IMR-90 (cell line): ENCODE data around the gene TNK2. TPM values are rescaled to one million over a fixed set of nuclear protein-coding genes. Genes with fewer than 3 reads are reported as not detected.
A peak's percentile ranks its signal among the peaks of the same experiment; 100 is the strongest.

Experiments used
- ATAC-seq: fragments of 200-7000 bp; cut with Tn5 transposase; 2 replicates; pipeline ENCODE4 v1.9.1; 2020; ENCODE audit warnings: low read depth, mild to moderate bottlenecking, moderate library complexity
- BruUV-seq: library from RNA; stranded (reverse); fragments of 400-500 nt; replicated peaks from 2 replicates; lab custom pipeline; 2021; lab: Mats Ljungman, UMichigan
- CTCF ChIA-PET: fragments of 300-600 bp; formaldehyde crosslinking; extraction: SDS; loops from one replicate; lab custom pipeline; 2021; ENCODE audit warnings: antibody characterized with exemption; lab: Yijun Ruan, JAX
- POLR2A ChIA-PET: fragments of 300-600 bp; sonication (Branson Sonifier 250); formaldehyde crosslinking; loops from one replicate; lab custom pipeline; 2022; ENCODE audit warnings: antibody characterized with exemption; ENCODE audit not compliant: unreplicated experiment; lab: Charles Lee
- DNase-seq: peaks from one replicate; pipeline ENCODE4 v3.0.0; 2013
- H2AFZ ChIP-seq: replicated peaks from 2 replicates; pipeline ENCODE3; 2013; ENCODE audit warnings: low read length, mild to moderate bottlenecking; ENCODE audit not compliant: poor library complexity
- H2AK5ac ChIP-seq: 2 replicates; pipeline ENCODE4 v1.6.1; 2013; ENCODE audit warnings: low read depth, low read length, inconsistent platforms
- H2AK9ac ChIP-seq: replicated peaks from 2 replicates; pipeline ENCODE3; 2013; ENCODE audit warnings: mild to moderate bottlenecking, low read depth, low read length, moderate library complexity; ENCODE audit not compliant: poor library complexity
- H2BK120ac ChIP-seq: 2 replicates; pipeline ENCODE4 v1.6.1; 2013; ENCODE audit warnings: low read depth, low read length, inconsistent platforms
- H2BK15ac ChIP-seq: 3 replicates; pipeline ENCODE4 v1.6.1; 2013; ENCODE audit warnings: low read depth, low read length, inconsistent platforms
- H2BK20ac ChIP-seq: 2 replicates; pipeline ENCODE4 v1.6.1; 2013; ENCODE audit warnings: low read depth, mild to moderate bottlenecking, inconsistent platforms, low read length, moderate library complexity
- H2BK5ac ChIP-seq: 2 replicates; pipeline ENCODE4 v1.6.1; 2013; ENCODE audit warnings: mild to moderate bottlenecking, low read depth, low read length, inconsistent platforms; ENCODE audit not compliant: poor library complexity, severe bottlenecking
- H3K14ac ChIP-seq: replicated peaks from 2 replicates; pipeline ENCODE4 v1.6.1; 2013; ENCODE audit warnings: low read depth, low read length, inconsistent platforms
- H3K18ac ChIP-seq: 2 replicates; pipeline ENCODE4 v1.6.1; 2013; ENCODE audit warnings: low read depth, low read length, control low read depth
- H3K23ac ChIP-seq: 2 replicates; pipeline ENCODE4 v1.6.1; 2013; ENCODE audit warnings: low read depth, low read length, inconsistent platforms
- H3K27ac ChIP-seq: 2 replicates; pipeline ENCODE4 v1.5.1; 2013; ENCODE audit warnings: mild to moderate bottlenecking, control low read depth, low read length; ENCODE audit not compliant: insufficient read depth
- H3K27me3 ChIP-seq: 2 replicates; pipeline ENCODE4 v1.6.1; 2013; ENCODE audit warnings: low read length; ENCODE audit not compliant: control insufficient read depth, insufficient read depth
- H3K36me3 ChIP-seq: 2 replicates; pipeline ENCODE4 v1.6.1; 2013; ENCODE audit warnings: low read length, mixed read lengths; ENCODE audit not compliant: control insufficient read depth, insufficient read depth
- H3K4ac ChIP-seq: 2 replicates; pipeline ENCODE4 v1.6.1; 2013; ENCODE audit warnings: low read depth, low read length, inconsistent platforms
- H3K4me1 ChIP-seq: 2 replicates; pipeline ENCODE4 v1.6.1; 2013; ENCODE audit warnings: low read length, mixed read lengths; ENCODE audit not compliant: control insufficient read depth, insufficient read depth
- H3K4me2 ChIP-seq: 2 replicates; pipeline ENCODE4 v1.6.1; 2013; ENCODE audit warnings: low read depth, mild to moderate bottlenecking, control low read depth, low read length, moderate library complexity
- H3K4me3 ChIP-seq: 2 replicates; pipeline ENCODE4 v1.5.1; 2013; ENCODE audit warnings: low read depth, mild to moderate bottlenecking, control low read depth, low read length, moderate library complexity; ENCODE audit not compliant: insufficient read depth
- H3K56ac ChIP-seq: 2 replicates; pipeline ENCODE4 v1.6.1; 2013; ENCODE audit warnings: low read length, inconsistent platforms; ENCODE audit not compliant: insufficient read depth; ENCODE audit errors: extremely low read depth
- H3K79me1 ChIP-seq, 2 experiments: 2 replicates each; pipeline ENCODE4 v1.6.1; 2013; ENCODE audit warnings: low read length in 2 of 2, inconsistent platforms in 1 of 2, low read depth in 1 of 2
- H3K9ac ChIP-seq: 2 replicates; pipeline ENCODE4 v1.6.1; 2013; ENCODE audit warnings: low read depth, low read length, control low read depth
- H3K9me1 ChIP-seq: 2 replicates; pipeline ENCODE4 v1.6.1; 2013; ENCODE audit warnings: low read length, inconsistent platforms; ENCODE audit not compliant: insufficient read depth
- H3K9me3 ChIP-seq: 2 replicates; pipeline ENCODE4 v1.6.1; 2013; ENCODE audit warnings: low read length; ENCODE audit not compliant: control insufficient read depth, insufficient read depth
- H4K20me1 ChIP-seq: 2 replicates; pipeline ENCODE4 v1.6.1; 2013; ENCODE audit warnings: low read length, inconsistent platforms; ENCODE audit not compliant: insufficient read depth
- H4K5ac ChIP-seq: 2 replicates; pipeline ENCODE4 v1.6.1; 2013; ENCODE audit warnings: mild to moderate bottlenecking, low read depth, low read length, control low read depth
- H4K8ac ChIP-seq, 2 experiments: 2 replicates each; pipeline ENCODE4 v1.6.1; 2013; ENCODE audit warnings: low read depth in 2 of 2, low read length in 2 of 2, control low read depth in 1 of 2, inconsistent platforms in 1 of 2
- H4K91ac ChIP-seq: 2 replicates; pipeline ENCODE4 v1.6.1; 2013; ENCODE audit warnings: low read depth, low read length, inconsistent platforms; ENCODE audit not compliant: insufficient read depth
- BHLHE40 ChIP-seq: fragments of 150-350 bp; IDR thresholded peaks from 2 replicates; pipeline ENCODE4 v1.6.1; 2016; ENCODE audit warnings: mild to moderate bottlenecking, low read depth, low read length
- CEBPB ChIP-seq: IDR thresholded peaks from 2 replicates; pipeline ENCODE4 v1.6.1; 2012; ENCODE audit warnings: low read depth, low read length, improper control_type of control experiment
- CHD1 ChIP-seq: IDR thresholded peaks from 2 replicates; pipeline ENCODE4 v1.6.1; 2012; ENCODE audit warnings: low read depth, low read length, improper control_type of control experiment
- ELK1 ChIP-seq: fragments of 150-350 bp; IDR thresholded peaks from 2 replicates; pipeline ENCODE4 v1.6.1; 2016; ENCODE audit warnings: low read depth, mild to moderate bottlenecking, low read length, moderate library complexity, borderline replicate concordance
- FOS ChIP-seq: fragments of 150-350 bp; IDR thresholded peaks from 2 replicates; pipeline ENCODE4 v1.6.1; 2016; ENCODE audit warnings: low read depth, low read length
- MAZ ChIP-seq: IDR thresholded peaks from 2 replicates; pipeline ENCODE4 v1.6.1; 2012; ENCODE audit warnings: low read depth, mild to moderate bottlenecking, low read length, improper control_type of control experiment, moderate library complexity, borderline replicate concordance
- MXI1 ChIP-seq: IDR thresholded peaks from 2 replicates; pipeline ENCODE4 v1.6.1; 2012; ENCODE audit warnings: low read depth, mild to moderate bottlenecking, low read length, moderate library complexity, borderline replicate concordance
- NFE2L2 ChIP-seq: fragments of 150-350 bp; IDR thresholded peaks from 2 replicates; pipeline ENCODE4 v1.6.1; 2016; ENCODE audit warnings: low read depth, mild to moderate bottlenecking, low read length
- POLR2A ChIP-seq: IDR thresholded peaks from 2 replicates; pipeline ENCODE4 v1.6.1; 2012; ENCODE audit warnings: mild to moderate bottlenecking, low read depth, low read length
- RAD21 ChIP-seq: IDR thresholded peaks from 2 replicates; pipeline ENCODE4 v1.6.1; 2012; ENCODE audit warnings: low read length, improper control_type of control experiment
- RFX5 ChIP-seq: IDR thresholded peaks from 2 replicates; pipeline ENCODE4 v1.8.0; 2012; ENCODE audit warnings: low read depth, mild to moderate bottlenecking, low read length, moderate library complexity
- SMC3 ChIP-seq: fragments of 150-350 bp; IDR thresholded peaks from 2 replicates; pipeline ENCODE4 v1.6.1; 2016; ENCODE audit warnings: low read depth, mild to moderate bottlenecking, antibody characterized with exemption, low read length, moderate library complexity
- USF2 ChIP-seq: fragments of 150-350 bp; IDR thresholded peaks from 2 replicates; pipeline ENCODE4 v1.6.1; 2017; ENCODE audit warnings: mild to moderate bottlenecking, antibody characterized with exemption, low read length, low read depth
- WGBS, 2 experiments: methylation state at CpG; one replicate each; pipeline versions ENCODE4 v1.1.5 to v1.1.7; 2013; ENCODE audit warnings: missing lambda C conversion rate in 2 of 2; ENCODE audit not compliant: insufficient read length in 1 of 2; ENCODE audit errors: extremely low coverage in 2 of 2; 5-methylcytosine and 5-hydroxymethylcytosine counted together
- dilution Hi-C: fragments of 300-500 bp; cut with HindIII; formaldehyde crosslinking; loops from one replicate; pipeline ENCODE4 v1.14.3; 2018; ENCODE audit warnings: low sequenced_read_pairs; ENCODE audit not compliant: unreplicated experiment
- in situ Hi-C: fragments of 300-500 bp; cut with MboI; formaldehyde crosslinking; loops from 3 replicates; pipeline ENCODE4 v1.14.3; 2019; ENCODE audit warnings: low sequenced_read_pairs, inconsistent platforms, mixed read lengths
- intact Hi-C: fragments of 100-400 bp; cut with micrococcal nuclease; formaldehyde crosslinking; loops from 2 replicates; pipeline ENCODE4 v1.10.0; 2022
- polyA plus RNA-seq, 3 experiments: library from polyadenylated mRNA; depleted of rRNA; stranded (reverse); fragments of >200 nt; gene quantifications; 2 replicates each; pipeline ENCODE4 v1.2.3, GENCODE V29; 2012; ENCODE audit warnings: low replicate concordance in 1 of 3
- total RNA-seq: library from RNA; depleted of rRNA; stranded (reverse); fragments of >200 nt; gene quantifications from 2 replicates; pipeline ENCODE4 v1.2.3, GENCODE V29; 2012
- TF ChIP-seq, protein P1 (sequence below): conservative IDR thresholded peaks from 2 replicates; pipeline ENCODE4 v1.5.1; 2012; ENCODE audit warnings: mild to moderate bottlenecking, low read depth, low read length, improper control_type of control experiment

Gene TNK2
- total and polyA plus RNA-seq, 2 of the 4 experiments (the other 2 are of a cell fraction): 2.2 to 13.8 TPM

GRCh38 chr3:195850857-195851543, 57.4 kb downstream of the TNK2 start:
- BruUV-seq: no TSS peak
- H3K56ac ChIP-seq: no peak overlapping the region
- no peaks in the 10 kb centered on the region for H3K9me3 ChIP-seq
- H2BK15ac ChIP-seq: no peak overlapping the region
- no peak overlapping the region for H3K4me3 ChIP-seq
- H3K27me3 ChIP-seq: peaks cover 8% of the 10 kb centered on the region; the same call in 1 of the 2 replicates
- CTCF ChIA-PET: interaction anchor here (0.5 to 1.7 kb wide), 11 partner anchors 8 to 410 kb away, joined by 3 to 6 read pairs (median 4); no protein-coding TSS in a partner anchor
- in situ Hi-C loops: no loop called here
- intact Hi-C loops: loop anchor here (5.0 kb wide), 2 partner anchors 141 to 346 kb away; no protein-coding TSS in a partner anchor
- H2BK120ac ChIP-seq: no peak overlapping the region
- H3K4me1 ChIP-seq: 0 out of 2 replicates have a peak, but pooled peaks cover 2% of the 10 kb centered on the region
- no peak overlapping the region for H4K91ac ChIP-seq
- H3K4ac ChIP-seq: no peak overlapping the region
- H2AK9ac ChIP-seq: no peak overlapping the region
- H2AK5ac ChIP-seq: no peak overlapping the region
- no peak overlapping the region for H3K9ac ChIP-seq
- H3K14ac ChIP-seq: no peak overlapping the region
- no peaks in the 10 kb centered on the region for H4K20me1 ChIP-seq
- no peak overlapping the region for H4K8ac ChIP-seq
- ATAC-seq (peak; percentile 99), DNase-seq (peak; percentile 89)
- H3K9me1 ChIP-seq: peaks cover 2% of the 10 kb centered on the region; the same call in 1 of the 2 replicates
- H3K36me3 ChIP-seq: no peaks in the 10 kb centered on the region
- 42% methylated on average over 12 of the region's 31 CpGs; no CpG with 5 or more reads in 1 of the 2 experiments for WGBS, 2 experiments
- H3K79me1 ChIP-seq: no peaks in the 10 kb centered on the region
- H2BK20ac ChIP-seq: no peak overlapping the region
- dilution Hi-C loops: no loop called here
- H3K23ac ChIP-seq: no peak overlapping the region
- H3K18ac ChIP-seq: no peak overlapping the region
- peak overlapping the region; percentile 2 for H2AFZ ChIP-seq
- H2BK5ac ChIP-seq: no peak overlapping the region
- H3K27ac ChIP-seq: no peak overlapping the region
- H4K5ac ChIP-seq: no peak overlapping the region
- H3K4me2 ChIP-seq: peak overlapping the region; percentile 9; the same call in 1 of the 2 replicates
- POLR2A ChIA-PET: no interaction called here
- TF ChIP-seq FOS (no peak), CEBPB (no peak), RAD21 (peak; percentile 98), MAZ (peak; percentile 41; the same call in 1 of the 2 replicates), MXI1 (no peak), POLR2A (no peak), CHD1 (no peak), RFX5 (peak; percentile 89), SMC3 (peak; percentile 97), NFE2L2 (0 out of 2 replicates have a peak, but pooled peaks have one; percentile 2), USF2 (no peak), BHLHE40 (no peak), ELK1 (no peak)
- TF ChIP-seq, protein P1, sequence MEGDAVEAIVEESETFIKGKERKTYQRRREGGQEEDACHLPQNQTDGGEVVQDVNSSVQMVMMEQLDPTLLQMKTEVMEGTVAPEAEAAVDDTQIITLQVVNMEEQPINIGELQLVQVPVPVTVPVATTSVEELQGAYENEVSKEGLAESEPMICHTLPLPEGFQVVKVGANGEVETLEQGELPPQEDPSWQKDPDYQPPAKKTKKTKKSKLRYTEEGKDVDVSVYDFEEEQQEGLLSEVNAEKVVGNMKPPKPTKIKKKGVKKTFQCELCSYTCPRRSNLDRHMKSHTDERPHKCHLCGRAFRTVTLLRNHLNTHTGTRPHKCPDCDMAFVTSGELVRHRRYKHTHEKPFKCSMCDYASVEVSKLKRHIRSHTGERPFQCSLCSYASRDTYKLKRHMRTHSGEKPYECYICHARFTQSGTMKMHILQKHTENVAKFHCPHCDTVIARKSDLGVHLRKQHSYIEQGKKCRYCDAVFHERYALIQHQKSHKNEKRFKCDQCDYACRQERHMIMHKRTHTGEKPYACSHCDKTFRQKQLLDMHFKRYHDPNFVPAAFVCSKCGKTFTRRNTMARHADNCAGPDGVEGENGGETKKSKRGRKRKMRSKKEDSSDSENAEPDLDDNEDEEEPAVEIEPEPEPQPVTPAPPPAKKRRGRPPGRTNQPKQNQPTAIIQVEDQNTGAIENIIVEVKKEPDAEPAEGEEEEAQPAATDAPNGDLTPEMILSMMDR: peak; percentile 100
